HG02981 (cell line): ENCODE data around the gene SPATS2.

Source experiments
- ATAC-seq: cut with Tn5 transposase; IDR thresholded peaks from one replicate; pipeline ENCODE4 v1.9.1; 2021; ENCODE audit warnings: mild to moderate bottlenecking, moderate library complexity; ENCODE audit not compliant: unreplicated experiment

SPATS2 gene

DNA sequence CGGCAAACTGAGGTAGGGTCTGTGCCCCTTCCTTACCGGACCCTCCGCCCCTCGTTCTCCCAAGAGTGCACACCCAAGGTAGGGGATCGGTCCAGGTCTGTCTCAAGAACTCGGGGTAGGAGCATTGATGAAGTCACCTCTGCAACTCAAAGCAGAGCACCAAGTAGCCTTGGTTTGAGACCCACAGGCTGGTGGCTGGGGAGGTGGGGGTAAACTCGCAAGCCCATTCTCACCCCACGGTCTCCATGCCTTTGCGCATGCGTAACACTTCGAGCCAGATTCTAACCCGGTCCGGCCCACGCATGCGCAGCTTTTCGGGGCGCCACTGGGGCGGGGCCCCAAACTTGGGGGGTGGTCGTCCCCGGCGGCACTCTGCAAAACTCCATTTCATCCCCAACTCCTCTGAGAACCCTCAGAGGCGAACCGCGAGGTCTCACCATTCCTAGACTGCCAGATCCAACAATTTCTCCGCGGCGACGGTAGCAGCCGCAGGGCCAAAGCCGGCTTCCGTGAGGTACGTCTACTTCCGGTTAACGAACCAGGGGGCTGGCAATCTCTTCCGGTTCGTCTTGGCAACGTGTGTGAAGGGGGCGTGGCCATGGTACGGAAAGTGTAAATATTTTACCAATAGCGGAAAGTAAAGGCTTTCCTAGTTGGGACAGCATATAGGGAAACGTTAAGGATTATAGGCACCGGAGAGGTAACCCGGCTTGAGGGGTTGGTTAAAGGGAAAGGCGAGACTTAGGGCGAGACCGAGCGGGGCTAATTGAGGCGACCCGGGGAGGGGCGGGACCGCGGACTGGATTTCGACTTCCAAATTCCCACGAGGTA lies 200.6 kb downstream of the SPATS2 start, which contains the start of gene MCRS1:
Gene MCRS1 (minus strand): TSS at position 532 of the 831 bp plus-strand sequence. CDS start 1,411 bp downstream, outside the sequence.
- ATAC-seq = peak; percentile 80

DNA sequence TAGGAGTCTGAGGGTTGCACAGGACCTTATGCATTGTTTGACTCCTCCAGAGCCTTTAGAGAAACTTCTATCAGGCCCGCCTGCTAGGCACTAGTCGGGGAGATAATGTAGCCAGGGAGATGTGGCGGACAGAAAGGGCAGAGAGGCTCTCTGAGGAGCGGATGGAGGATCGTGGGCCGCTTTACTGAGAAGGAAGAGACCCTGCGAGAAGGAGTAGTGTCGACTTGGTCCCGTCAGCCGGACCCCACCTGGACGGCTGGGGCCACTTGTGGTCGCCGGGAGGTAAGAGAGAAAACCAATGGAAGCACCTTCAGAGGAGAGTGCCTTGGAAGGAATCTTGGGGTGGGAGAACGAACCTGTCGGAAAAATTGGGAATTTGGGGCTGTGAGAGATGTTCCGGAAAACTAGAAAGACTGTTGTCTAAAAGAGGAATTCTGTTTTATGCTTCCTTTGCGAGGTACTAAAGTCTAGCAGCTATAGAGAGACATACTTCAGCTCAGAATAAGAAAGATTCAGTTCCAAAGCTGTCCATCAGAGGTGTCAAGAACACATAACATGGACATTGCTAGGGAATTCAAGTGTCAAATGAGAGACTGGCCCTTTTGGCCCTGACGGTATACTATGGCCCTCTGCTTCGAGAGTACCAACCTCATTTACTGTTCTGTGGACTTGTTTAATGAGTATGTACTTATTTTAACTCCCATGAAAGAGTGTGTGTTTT lies 201.3 kb downstream of the SPATS2 start:
- peak; percentile 19 for ATAC-seq
